DOHH2 (cell line): ENCODE results near the gene DUSP2.
"Not testable (repeated sequence)": the region's sequence is repeated elsewhere in the genome, so short reads cannot be mapped to it uniquely, and the experiment has no call there.

Experiments used
- H3F3A ChIP-seq: fragments of 200-600 bp; sonication (generic), shearing (Covaris generic); 2 replicates; pipeline ENCODE4 v1.6.0; 2016; ENCODE audit warnings: antibody characterized with exemption, mild to moderate bottlenecking; ENCODE audit not compliant: control insufficient read depth, insufficient read depth
- H3K27ac ChIP-seq: fragments of 200-600 bp; sonication (generic); 2 replicates; pipeline ENCODE4 v1.5.1; 2014; ENCODE audit warnings: low read depth, mild to moderate bottlenecking, low read length, moderate library complexity
- H3K27me3 ChIP-seq: fragments of 200-600 bp; sonication (generic); 2 replicates; pipeline ENCODE4 v1.6.1; 2014; ENCODE audit warnings: mild to moderate bottlenecking, low read length, mixed read lengths; ENCODE audit not compliant: control insufficient read depth
- H3K36me3 ChIP-seq: fragments of 200-600 bp; sonication (generic); 2 replicates; pipeline ENCODE4 v1.6.1; 2014; ENCODE audit warnings: mild to moderate bottlenecking, low read length, moderate library complexity, mixed read lengths; ENCODE audit not compliant: control insufficient read depth
- H3K4me1 ChIP-seq: fragments of 200-600 bp; sonication (generic); 2 replicates; pipeline ENCODE4 v1.6.1; 2014; ENCODE audit warnings: mild to moderate bottlenecking, low read length, mixed read lengths; ENCODE audit not compliant: control insufficient read depth
- H3K4me2 ChIP-seq: fragments of 200-600 bp; sonication (generic); 2 replicates; pipeline ENCODE4 v1.6.0; 2014; ENCODE audit warnings: mild to moderate bottlenecking, low read length, moderate library complexity
- H3K4me3 ChIP-seq: fragments of 200-600 bp; sonication (generic); 2 replicates; pipeline ENCODE4 v1.5.1; 2014; ENCODE audit warnings: mild to moderate bottlenecking, low read length, mixed read lengths
- H3K79me2 ChIP-seq: fragments of 200-600 bp; sonication (generic); 2 replicates; pipeline ENCODE4 v1.6.1; 2014; ENCODE audit warnings: mild to moderate bottlenecking, low read length, mixed read lengths; ENCODE audit not compliant: control insufficient read depth
- H3K9me2 ChIP-seq: fragments of 200-600 bp; sonication (generic); replicated peaks from 2 replicates; pipeline ENCODE4 v1.6.1; 2014; ENCODE audit warnings: mild to moderate bottlenecking, low read length, mixed read lengths; ENCODE audit not compliant: control insufficient read depth
- H3K9me3 ChIP-seq: fragments of 200-600 bp; sonication (generic); 2 replicates; pipeline ENCODE4 v1.6.1; 2014; ENCODE audit warnings: antibody characterized with exemption, low read length, mixed read lengths; ENCODE audit not compliant: control insufficient read depth, insufficient read depth
- H4K20me1 ChIP-seq: fragments of 200-600 bp; sonication (generic); 2 replicates; pipeline ENCODE4 v1.6.0; 2014; ENCODE audit warnings: low read depth, mild to moderate bottlenecking, antibody characterized with exemption, low read length, moderate library complexity; ENCODE audit not compliant: control insufficient read depth, insufficient read depth
- EZH2phosphoT487 ChIP-seq: fragments of 200-600 bp; sonication (generic); IDR thresholded peaks from 2 replicates; pipeline ENCODE4 v1.6.1; 2017; ENCODE audit warnings: borderline replicate concordance, mild to moderate bottlenecking, antibody characterized with exemption, low read length, moderate library complexity, mixed read lengths
- TF ChIP-seq, protein P1 (sequence below): fragments of 200-600 bp; sonication (generic); IDR thresholded peaks from one replicate; pipeline ENCODE4 v1.5.1; 2014; ENCODE audit warnings: antibody characterized with exemption, mild to moderate bottlenecking, low read depth, low read length; ENCODE audit not compliant: poor library complexity, severe bottlenecking

DUSP2 gene

DNA sequence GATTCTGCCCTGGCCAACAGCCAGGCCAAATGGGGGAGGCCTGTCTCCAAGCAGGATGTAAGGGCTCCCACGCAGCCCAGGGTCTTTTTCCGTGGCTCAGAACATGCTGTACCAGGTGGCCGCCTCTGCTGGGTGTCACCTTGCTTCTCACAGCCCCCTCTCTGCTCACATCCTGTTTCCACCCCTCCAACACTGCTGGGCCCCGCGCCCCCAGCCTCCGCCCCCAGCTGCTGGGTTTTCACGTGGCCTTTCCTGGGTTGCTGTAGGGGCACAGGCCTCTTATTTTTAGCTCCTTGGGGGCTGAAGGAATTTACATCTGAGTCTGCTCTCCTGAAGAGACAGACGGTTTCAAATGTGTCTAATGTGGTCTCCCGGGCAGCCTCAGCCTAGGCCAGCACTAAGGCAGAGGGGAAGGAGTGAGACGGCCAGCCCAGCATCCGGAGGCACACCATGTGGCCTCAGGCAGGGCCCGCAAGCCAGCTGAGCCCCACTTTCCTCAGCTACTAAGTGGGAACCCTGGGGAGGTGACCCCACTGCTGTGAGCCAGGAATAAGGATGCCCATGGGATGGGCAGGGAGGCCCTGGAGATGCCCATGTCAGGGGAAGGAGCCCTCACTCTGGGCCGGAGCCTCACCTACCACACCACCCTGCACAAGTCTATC lies 18.7 kb upstream of the DUSP2 start:
- Histone ChIP-seq H3K36me3 (peaks cover 4% of the 10 kb centered on the region), H4K20me1 (no peaks in the 10 kb centered on the region), H3K4me3 (peak overlapping the region; percentile 63), H3K79me2 (no peaks in the 10 kb centered on the region), H3K9me3 (no peaks in the 10 kb centered on the region), H3K4me2 (peak overlapping the region; percentile 90), H3K4me1 (peaks cover 68% of the 10 kb centered on the region), H3K27ac (peak overlapping the region; percentile 94), H3K9me2 (no peaks in the 10 kb centered on the region), H3K27me3 (no peaks in the 10 kb centered on the region), H3F3A (peaks cover 31% of the 10 kb centered on the region)
- TF ChIP-seq, protein P1, sequence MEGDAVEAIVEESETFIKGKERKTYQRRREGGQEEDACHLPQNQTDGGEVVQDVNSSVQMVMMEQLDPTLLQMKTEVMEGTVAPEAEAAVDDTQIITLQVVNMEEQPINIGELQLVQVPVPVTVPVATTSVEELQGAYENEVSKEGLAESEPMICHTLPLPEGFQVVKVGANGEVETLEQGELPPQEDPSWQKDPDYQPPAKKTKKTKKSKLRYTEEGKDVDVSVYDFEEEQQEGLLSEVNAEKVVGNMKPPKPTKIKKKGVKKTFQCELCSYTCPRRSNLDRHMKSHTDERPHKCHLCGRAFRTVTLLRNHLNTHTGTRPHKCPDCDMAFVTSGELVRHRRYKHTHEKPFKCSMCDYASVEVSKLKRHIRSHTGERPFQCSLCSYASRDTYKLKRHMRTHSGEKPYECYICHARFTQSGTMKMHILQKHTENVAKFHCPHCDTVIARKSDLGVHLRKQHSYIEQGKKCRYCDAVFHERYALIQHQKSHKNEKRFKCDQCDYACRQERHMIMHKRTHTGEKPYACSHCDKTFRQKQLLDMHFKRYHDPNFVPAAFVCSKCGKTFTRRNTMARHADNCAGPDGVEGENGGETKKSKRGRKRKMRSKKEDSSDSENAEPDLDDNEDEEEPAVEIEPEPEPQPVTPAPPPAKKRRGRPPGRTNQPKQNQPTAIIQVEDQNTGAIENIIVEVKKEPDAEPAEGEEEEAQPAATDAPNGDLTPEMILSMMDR, result no peak
- no peak for TF ChIP-seq EZH2phosphoT487

DNA sequence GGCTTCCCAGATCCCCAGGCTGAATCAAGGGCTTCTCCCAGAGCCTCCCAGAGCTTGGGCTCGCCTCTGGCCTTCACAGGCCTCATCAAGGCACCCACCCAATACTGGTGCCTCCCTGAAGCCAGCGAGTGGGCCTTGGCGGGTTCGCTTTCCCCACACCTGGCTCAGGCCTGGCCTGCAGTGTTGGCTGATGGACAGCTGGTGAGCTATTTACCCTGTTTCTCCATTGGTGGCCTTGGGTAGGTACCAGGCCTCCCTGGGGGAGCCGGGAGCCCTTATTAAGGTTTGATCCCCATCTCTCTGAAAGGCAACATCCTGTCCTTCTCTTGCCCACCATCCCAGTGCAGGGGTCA lies 18.2 kb upstream of the DUSP2 start:
- no peaks in the 10 kb centered on the region for H4K20me1 ChIP-seq
- H3K9me3 ChIP-seq, result no peaks in the 10 kb centered on the region
- peaks cover 31% of the 10 kb centered on the region for H3F3A ChIP-seq
- H3K4me2 ChIP-seq, result peak overlapping the region; percentile 90
- H3K36me3 ChIP-seq, result peaks cover 4% of the 10 kb centered on the region
- H3K4me1 ChIP-seq, result peaks cover 69% of the 10 kb centered on the region
- H3K27ac ChIP-seq, result peak overlapping the region; percentile 94
- TF ChIP-seq EZH2phosphoT487, result no peak
- TF ChIP-seq, protein P1, result no peak
- no peaks in the 10 kb centered on the region for H3K9me2 ChIP-seq
- H3K79me2 ChIP-seq, result no peaks in the 10 kb centered on the region
- no peaks in the 10 kb centered on the region for H3K27me3 ChIP-seq
- peak overlapping the region; percentile 63 for H3K4me3 ChIP-seq

DNA sequence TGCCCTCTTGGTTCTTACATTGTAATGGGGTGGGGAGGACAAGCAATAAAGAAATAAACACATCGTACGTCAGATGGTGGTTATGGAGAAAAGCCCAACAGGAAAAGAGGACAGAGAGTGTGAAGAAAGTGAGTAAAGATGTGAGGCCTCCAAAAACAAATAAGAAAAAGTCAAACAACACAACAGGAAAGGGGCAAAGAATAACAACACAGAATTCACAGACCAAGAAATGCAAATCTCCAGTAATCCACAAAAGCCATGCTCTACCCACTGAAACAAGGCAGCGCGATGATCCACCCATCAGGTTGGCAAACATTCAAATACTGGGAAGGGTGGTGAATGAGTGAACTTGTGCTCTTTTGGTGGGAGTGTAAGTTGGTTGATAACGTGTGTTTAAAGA lies 16.7 kb upstream of the DUSP2 start:
- no peaks in the 10 kb centered on the region for H3K9me3 ChIP-seq
- H3K36me3 ChIP-seq, result peaks cover 4% of the 10 kb centered on the region
- TF ChIP-seq, protein P1, result no peak
- no peak for TF ChIP-seq EZH2phosphoT487
- peak overlapping the region; percentile 7 for H3K4me3 ChIP-seq
- H4K20me1 ChIP-seq, result no peaks in the 10 kb centered on the region
- peak overlapping the region; percentile 90 for H3K4me2 ChIP-seq
- no peaks in the 10 kb centered on the region for H3K27me3 ChIP-seq
- H3K79me2 ChIP-seq, result no peaks in the 10 kb centered on the region
- peaks cover 71% of the 10 kb centered on the region for H3K4me1 ChIP-seq
- H3F3A ChIP-seq, result peaks cover 31% of the 10 kb centered on the region
- H3K27ac ChIP-seq, result peak overlapping the region; percentile 94
- no peaks in the 10 kb centered on the region for H3K9me2 ChIP-seq

DNA sequence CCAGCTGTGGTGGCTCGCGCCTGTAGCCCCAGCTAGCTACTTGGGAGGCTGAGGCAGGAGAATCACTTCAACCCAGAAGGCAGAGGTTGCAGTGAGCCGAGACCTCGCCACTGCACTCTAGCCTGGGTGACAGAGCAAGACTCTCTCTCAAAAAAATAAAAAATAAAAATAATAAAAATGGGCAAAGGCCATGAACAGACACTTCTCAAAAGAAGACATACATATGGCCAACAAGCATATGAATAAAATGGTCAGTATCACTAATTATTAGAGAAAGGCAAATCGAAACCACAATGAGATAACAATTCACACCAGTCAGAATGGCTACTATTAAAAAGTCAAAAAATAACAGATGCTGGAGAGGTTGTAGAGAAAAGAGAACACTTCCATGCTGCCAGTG lies 15.1 kb upstream of the DUSP2 start:
- not testable (repeated sequence) for H3K9me2 ChIP-seq, H3K4me3 ChIP-seq, H3K27ac ChIP-seq, H3K4me2 ChIP-seq, H3K36me3 ChIP-seq, H4K20me1 ChIP-seq, H3K27me3 ChIP-seq, H3K9me3 ChIP-seq, H3K79me2 ChIP-seq
- H3K4me1 ChIP-seq, result peaks cover 87% of the 10 kb centered on the region
- H3F3A ChIP-seq, result peaks cover 31% of the 10 kb centered on the region
